ENCODE results near the gene SCART1.

The SCART1 gene

GRCh38 chr10:133471300-133472109, 17.8 kb downstream of the SCART1 start:
- DNase-seq (ENCODE audit: extremely low read depth, low read depth), result no peak
- no peak for TF ChIP-seq CTCF (IDR thresholded peaks at IDR 0.05; ENCODE audit: low read depth, low read length, missing control alignments)
- H3K4me3 ChIP-seq (replicated peaks; ENCODE audit: low read depth, low read length), result no peak overlapping the region

DNA sequence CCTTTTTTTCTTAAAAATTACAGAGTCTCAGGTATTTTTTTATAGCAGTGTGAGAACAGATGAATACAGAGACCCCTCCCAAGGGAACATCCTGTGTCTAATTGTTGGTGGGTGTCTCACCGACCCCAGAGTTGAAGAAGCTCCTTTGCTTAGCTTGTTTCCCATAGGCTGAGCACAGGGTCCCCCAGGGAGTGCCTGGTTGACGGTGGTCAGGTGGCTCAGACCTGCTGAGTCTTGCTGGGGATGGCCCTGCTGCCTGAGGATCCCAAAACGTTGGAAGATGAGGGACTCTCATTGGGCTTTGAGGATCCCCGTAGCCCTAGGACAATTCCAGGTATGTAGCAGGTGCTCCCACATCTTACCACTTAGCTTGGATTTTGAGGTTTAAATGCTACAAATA, 19.5 kb downstream of the SCART1 start:
- no peak for DNase-seq (ENCODE audit: extremely low read depth, low read depth)
- H3K4me3 ChIP-seq (replicated peaks; ENCODE audit: low read depth, low read length), result no peak overlapping the region
- TF ChIP-seq CTCF (IDR thresholded peaks at IDR 0.05; ENCODE audit: low read depth, low read length, missing control alignments), result no peak

DNA sequence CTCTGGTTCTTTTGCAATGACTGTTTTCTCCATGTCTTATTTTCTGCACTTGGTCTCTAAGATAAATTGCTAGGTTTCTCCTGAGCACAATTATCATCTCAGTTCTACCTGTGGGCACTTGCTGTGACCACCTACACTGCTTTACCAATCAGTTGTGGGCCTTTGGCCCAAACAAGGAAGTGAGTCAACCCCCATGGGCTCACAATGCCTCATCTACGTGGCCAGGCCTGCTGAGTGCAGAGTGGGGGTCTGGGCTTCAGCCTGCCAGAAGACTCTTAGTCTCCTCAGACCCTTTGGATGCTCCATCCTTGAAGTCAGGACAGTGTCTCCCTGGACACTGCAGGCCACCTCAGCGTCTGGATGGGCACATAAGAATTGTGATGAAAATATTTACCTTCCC, 20.3 kb downstream of the SCART1 start:
- DNase-seq (ENCODE audit: extremely low read depth, low read depth), result no peak
- no peak for TF ChIP-seq CTCF (IDR thresholded peaks at IDR 0.05; ENCODE audit: low read depth, low read length, missing control alignments)
- H3K4me3 ChIP-seq (replicated peaks; ENCODE audit: low read depth, low read length), result no peak overlapping the region

GRCh38 chr10:133474665-133475424, 21.1 kb downstream of the SCART1 start:
- TF ChIP-seq CTCF (IDR thresholded peaks at IDR 0.05; ENCODE audit: low read depth, low read length, missing control alignments), result no peak
- DNase-seq (ENCODE audit: extremely low read depth, low read depth), result no peak
- no peak overlapping the region for H3K4me3 ChIP-seq (replicated peaks; ENCODE audit: low read depth, low read length)

DNA sequence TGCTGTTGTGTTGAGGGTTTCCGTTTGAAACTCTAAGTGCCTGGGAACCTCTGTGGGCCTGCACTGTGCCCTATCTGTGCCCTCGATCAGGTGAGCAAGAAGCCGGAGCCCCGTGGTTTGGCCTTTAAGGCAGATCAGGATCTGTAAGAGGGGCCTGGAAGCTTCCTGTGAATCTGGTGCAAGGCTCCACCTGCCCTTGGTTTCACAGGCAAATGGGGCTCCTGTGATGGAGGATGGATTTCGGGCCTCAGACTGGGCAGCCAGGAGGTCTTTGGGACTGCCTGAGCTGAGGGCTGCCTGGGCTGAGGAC, 21.6 kb downstream of the SCART1 start:
- DNase-seq (ENCODE audit: extremely low read depth, low read depth), result no peak
- no peak for TF ChIP-seq CTCF (IDR thresholded peaks at IDR 0.05; ENCODE audit: low read depth, low read length, missing control alignments)
- no peak overlapping the region for H3K4me3 ChIP-seq (replicated peaks; ENCODE audit: low read depth, low read length)

- TF ChIP-seq CTCF (IDR thresholded peaks at IDR 0.05; ENCODE audit: low read depth, low read length, missing control alignments), result no peak
- H3K4me3 ChIP-seq (replicated peaks; ENCODE audit: low read depth, low read length), result no peak overlapping the region
- no peak for DNase-seq (ENCODE audit: extremely low read depth, low read depth)
Measured at GRCh38 chr10:133475821-133476640, 22.3 kb downstream of the SCART1 start.

Measured in HFF-Myc (cell line).